HepG2 (cell line): ENCODE measurements around the gene NR1H3. TPM values are rescaled to one million over a fixed set of nuclear protein-coding genes. Genes with fewer than 3 reads are reported as not detected.

ENCODE experiments used
- ATF5 ChIP-seq: sonication (generic); formaldehyde crosslinking; IDR thresholded peaks from 2 replicates; pipeline ENCODE4 v1.4.0; 2020; ENCODE audit warnings: mild to moderate bottlenecking, low read depth, missing genetic modification reagents
- BCL6 ChIP-seq: IDR thresholded peaks from 2 replicates; pipeline ENCODE4 v1.6.1; 2016; ENCODE audit warnings: missing genetic modification reagents, missing compliant biosample characterization
- CEBPG ChIP-seq: IDR thresholded peaks from 2 replicates; pipeline ENCODE4 v1.6.1; 2016
- FOSL2 ChIP-seq: sonication (generic); formaldehyde crosslinking; IDR thresholded peaks from 2 replicates; pipeline ENCODE4 v1.4.0; 2020; ENCODE audit warnings: missing genetic modification reagents
- MBD4 ChIP-seq: IDR thresholded peaks from 2 replicates; pipeline ENCODE4 v1.6.1; 2012; ENCODE audit warnings: low read length, inconsistent platforms, borderline replicate concordance
- SALL2 ChIP-seq: sonication (generic); formaldehyde crosslinking; IDR thresholded peaks from 2 replicates; pipeline ENCODE4 v1.8.1; 2023; ENCODE audit warnings: mild to moderate bottlenecking, missing genetic modification reagents, inconsistent platforms
- SAP130 ChIP-seq: IDR thresholded peaks from 2 replicates; pipeline ENCODE4 v1.6.1; 2016; ENCODE audit warnings: low read depth
- SNAPC4 ChIP-seq: sonication (generic); formaldehyde crosslinking; IDR thresholded peaks from 2 replicates; pipeline ENCODE4 v1.4.0; 2020; ENCODE audit warnings: mild to moderate bottlenecking, missing genetic modification reagents
- ZNF235 ChIP-seq: sonication (generic); formaldehyde crosslinking; IDR thresholded peaks from 2 replicates; pipeline ENCODE4 v1.8.1; 2023; ENCODE audit warnings: mild to moderate bottlenecking, missing genetic modification reagents, borderline replicate concordance
- ZNF747 ChIP-seq: sonication (generic); formaldehyde crosslinking; IDR thresholded peaks from 2 replicates; pipeline ENCODE4 v1.8.1; 2023; ENCODE audit warnings: missing genetic modification reagents, mild to moderate bottlenecking, borderline replicate concordance
- polyA plus RNA-seq, 8 experiments: library from polyadenylated mRNA; depleted of rRNA in 3 of 8; stranded (reverse) in 7 of 8; unstranded in 1 of 8; fragments of >200 nt; fragmentation: Illumina TruSeq in 4 of 8; extraction: Trizol in 4 of 8; gene quantifications; 2 replicates each; pipeline versions ENCODE4 v1.2.1 to v1.2.3, GENCODE V29; 2011 to 2016; ENCODE audit warnings: low read depth in 4 of 8, missing spikeins in 1 of 8, mixed read lengths in 1 of 8; ENCODE audit not compliant: insufficient read depth in 1 of 8
- total RNA-seq, 5 experiments: library from RNA; depleted of rRNA; stranded (reverse); fragments of >200 nt; fragmentation: Illumina TruSeq; extraction: Trizol; gene quantifications; 2 replicates each; pipeline ENCODE4 v1.2.3, GENCODE V29; 2016; ENCODE audit warnings: low read depth in 1 of 5
- TF ChIP-seq, protein P1 (sequence below): sonication (generic); formaldehyde crosslinking; IDR thresholded peaks from one replicate; pipeline ENCODE4 v1.5.1; 2020; ENCODE audit warnings: mild to moderate bottlenecking, missing genetic modification reagents; ENCODE audit errors: not compliant biosample characterization
- TF ChIP-seq, protein P2 (sequence below), 2 experiments: fragments of 450-650 bp in 1 of 2; sonication (generic) in 1 of 2; formaldehyde crosslinking; IDR thresholded peaks; 2 replicates each; pipeline versions ENCODE4 v1.5.0 to v1.8.0; 2020 to 2022; ENCODE audit warnings: mild to moderate bottlenecking in 1 of 2, missing genetic modification reagents in 1 of 2

Gene NR1H3
- total and polyA plus RNA-seq, 2 of the 13 experiments (the other 11 are each of a cell fraction or from before 2014, with no cell fraction given), result 41.8 to 102 TPM

DNA sequence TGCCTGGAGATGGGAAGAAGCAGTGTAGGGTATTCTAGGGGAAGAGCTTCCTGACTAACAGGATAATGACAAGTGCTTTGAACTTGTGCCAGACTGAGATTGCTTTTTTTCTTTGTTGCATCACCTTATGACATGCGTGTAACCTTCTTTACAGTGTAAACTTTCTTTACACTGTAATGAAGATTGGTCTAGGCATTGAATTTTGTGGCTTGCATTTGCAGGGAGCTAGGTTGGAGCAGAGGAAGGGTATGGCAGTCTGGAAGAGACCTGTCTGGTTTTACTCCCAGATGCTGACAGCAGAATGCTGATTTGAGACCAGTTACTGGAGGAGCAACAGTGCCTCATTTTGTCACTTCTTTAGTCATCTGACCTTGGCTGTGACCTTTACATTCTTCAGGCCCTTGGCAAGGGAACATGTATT is 37.4 kb upstream of the NR1H3 start (continued):
- TF ChIP-seq, protein P1, sequence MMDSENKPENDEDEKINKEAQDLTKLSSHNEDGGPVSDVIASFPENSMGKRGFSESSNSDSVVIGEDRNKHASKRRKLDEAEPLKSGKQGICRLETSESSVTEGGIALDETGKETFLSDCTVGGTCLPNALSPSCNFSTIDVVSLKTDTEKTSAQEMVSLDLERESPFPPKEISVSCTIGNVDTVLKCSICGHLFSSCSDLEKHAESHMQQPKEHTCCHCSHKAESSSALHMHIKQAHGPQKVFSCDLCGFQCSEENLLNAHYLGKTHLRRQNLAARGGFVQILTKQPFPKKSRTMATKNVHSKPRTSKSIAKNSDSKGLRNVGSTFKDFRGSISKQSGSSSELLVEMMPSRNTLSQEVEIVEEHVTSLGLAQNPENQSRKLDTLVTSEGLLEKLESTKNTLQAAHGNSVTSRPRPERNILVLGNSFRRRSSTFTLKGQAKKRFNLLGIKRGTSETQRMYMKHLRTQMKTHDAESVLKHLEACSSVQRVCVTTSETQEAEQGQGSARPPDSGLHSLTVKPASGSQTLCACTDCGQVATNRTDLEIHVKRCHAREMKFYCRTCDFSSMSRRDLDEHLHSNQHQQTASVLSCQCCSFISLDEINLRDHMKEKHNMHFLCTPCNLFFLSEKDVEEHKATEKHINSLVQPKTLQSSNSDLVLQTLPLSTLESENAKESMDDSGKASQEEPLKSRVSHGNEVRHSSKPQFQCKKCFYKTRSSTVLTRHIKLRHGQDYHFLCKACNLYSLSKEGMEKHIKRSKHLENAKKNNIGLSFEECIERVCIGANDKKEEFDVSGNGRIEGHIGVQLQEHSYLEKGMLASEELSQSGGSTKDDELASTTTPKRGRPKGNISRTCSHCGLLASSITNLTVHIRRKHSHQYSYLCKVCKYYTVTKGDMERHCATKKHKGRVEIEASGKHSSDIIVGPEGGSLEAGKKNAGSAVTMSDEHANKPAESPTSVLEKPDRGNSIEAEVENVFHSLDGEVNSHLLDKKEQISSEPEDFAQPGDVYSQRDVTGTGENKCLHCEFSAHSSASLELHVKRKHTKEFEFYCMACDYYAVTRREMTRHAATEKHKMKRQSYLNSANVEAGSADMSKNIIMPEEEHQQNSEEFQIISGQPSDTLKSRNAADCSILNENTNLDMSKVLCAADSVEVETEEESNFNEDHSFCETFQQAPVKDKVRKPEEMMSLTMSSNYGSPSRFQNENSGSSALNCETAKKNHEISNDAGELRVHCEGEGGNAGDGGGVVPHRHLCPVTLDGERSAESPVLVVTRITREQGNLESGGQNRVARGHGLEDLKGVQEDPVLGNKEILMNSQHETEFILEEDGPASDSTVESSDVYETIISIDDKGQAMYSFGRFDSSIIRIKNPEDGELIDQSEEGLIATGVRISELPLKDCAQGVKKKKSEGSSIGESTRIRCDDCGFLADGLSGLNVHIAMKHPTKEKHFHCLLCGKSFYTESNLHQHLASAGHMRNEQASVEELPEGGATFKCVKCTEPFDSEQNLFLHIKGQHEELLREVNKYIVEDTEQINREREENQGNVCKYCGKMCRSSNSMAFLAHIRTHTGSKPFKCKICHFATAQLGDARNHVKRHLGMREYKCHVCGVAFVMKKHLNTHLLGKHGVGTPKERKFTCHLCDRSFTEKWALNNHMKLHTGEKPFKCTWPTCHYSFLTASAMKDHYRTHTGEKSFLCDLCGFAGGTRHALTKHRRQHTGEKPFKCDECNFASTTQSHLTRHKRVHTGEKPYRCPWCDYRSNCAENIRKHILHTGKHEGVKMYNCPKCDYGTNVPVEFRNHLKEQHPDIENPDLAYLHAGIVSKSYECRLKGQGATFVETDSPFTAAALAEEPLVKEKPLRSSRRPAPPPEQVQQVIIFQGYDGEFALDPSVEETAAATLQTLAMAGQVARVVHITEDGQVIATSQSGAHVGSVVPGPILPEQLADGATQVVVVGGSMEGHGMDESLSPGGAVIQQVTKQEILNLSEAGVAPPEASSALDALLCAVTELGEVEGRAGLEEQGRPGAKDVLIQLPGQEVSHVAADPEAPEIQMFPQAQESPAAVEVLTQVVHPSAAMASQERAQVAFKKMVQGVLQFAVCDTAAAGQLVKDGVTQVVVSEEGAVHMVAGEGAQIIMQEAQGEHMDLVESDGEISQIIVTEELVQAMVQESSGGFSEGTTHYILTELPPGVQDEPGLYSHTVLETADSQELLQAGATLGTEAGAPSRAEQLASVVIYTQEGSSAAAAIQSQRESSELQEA (CRISPR knock-in tag), result no peak
- TF ChIP-seq ZNF747 (CRISPR knock-in tag) (no peak), FOSL2 (CRISPR knock-in tag) (peak; percentile 30; the same call in 1 of the 2 replicates), CEBPG (CRISPR knock-in tag) (peak; percentile 46; the same call in 1 of the 2 replicates), MBD4 (no peak), BCL6 (CRISPR knock-in tag) (0 out of 2 replicates have a peak, but pooled peaks have one; percentile 55), ZNF235 (CRISPR knock-in tag) (no peak), ATF5 (no peak), SALL2 (CRISPR knock-in tag) (no peak), SAP130 (CRISPR knock-in tag) (0 out of 2 replicates have a peak, but pooled peaks have one; percentile 12), SNAPC4 (CRISPR knock-in tag) (no peak)
- TF ChIP-seq, protein P2, sequence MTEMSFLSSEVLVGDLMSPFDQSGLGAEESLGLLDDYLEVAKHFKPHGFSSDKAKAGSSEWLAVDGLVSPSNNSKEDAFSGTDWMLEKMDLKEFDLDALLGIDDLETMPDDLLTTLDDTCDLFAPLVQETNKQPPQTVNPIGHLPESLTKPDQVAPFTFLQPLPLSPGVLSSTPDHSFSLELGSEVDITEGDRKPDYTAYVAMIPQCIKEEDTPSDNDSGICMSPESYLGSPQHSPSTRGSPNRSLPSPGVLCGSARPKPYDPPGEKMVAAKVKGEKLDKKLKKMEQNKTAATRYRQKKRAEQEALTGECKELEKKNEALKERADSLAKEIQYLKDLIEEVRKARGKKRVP (CRISPR knock-in tag; IDR thresholded peaks at IDR 0.05), result peak in 1 of 2 experiments; percentile 67; a peak in 2 of 4 replicates
